Measurements from ENCODE around the gene BCAS3. TPM values are rescaled to one million over a fixed set of nuclear protein-coding genes. Genes with fewer than 3 reads are reported as not detected.

Gene BCAS3
- total and polyA plus RNA-seq, 10 donors, result 3.7 to 56.0 (median 42.3) TPM

GRCh38 chr17:60823515-60823914 is 145.9 kb downstream of the BCAS3 start:
- no peak for TF ChIP-seq POLR2AphosphoS5 (IDR thresholded peaks at IDR 0.05)
- TF ChIP-seq POLR2A (IDR thresholded peaks at IDR 0.05), result no peak
- TF ChIP-seq CTCF (IDR thresholded peaks at IDR 0.05 in 8 of 11, conservative IDR thresholded peaks at IDR 0.05 in 3 of 11), result no peak
- H3K4me3 ChIP-seq, result no peak overlapping the region
- DNase-seq, result no peak
- H3K27ac ChIP-seq, result no peak overlapping the region
- 78 to 87% (median 83%) methylated on average over 5 of the region's 5 CpGs for WGBS, 5 donors
- intact Hi-C loops (cut with DNase I; ENCODE audit: low total_unique reads), result no loop called here
- no peaks in the 10 kb centered on the region for H3K36me3 ChIP-seq
- no peaks in the 10 kb centered on the region for H3K4me1 ChIP-seq
- no peaks in the 10 kb centered on the region for H3K9me3 ChIP-seq
- no peaks in the 10 kb centered on the region for H3K27me3 ChIP-seq (replicated peaks in 1 of 7)

GRCh38 chr17:60825351-60825750 is 147.7 kb downstream of the BCAS3 start:
- H3K27ac ChIP-seq, result no peak overlapping the region
- H3K27me3 ChIP-seq (replicated peaks in 1 of 7), result no peaks in the 10 kb centered on the region
- H3K4me3 ChIP-seq, result no peak overlapping the region
- TF ChIP-seq POLR2AphosphoS5 (IDR thresholded peaks at IDR 0.05) (no peak), CTCF (IDR thresholded peaks at IDR 0.05 in 8 of 11, conservative IDR thresholded peaks at IDR 0.05 in 3 of 11) (no peak)
- WGBS, 5 donors, result 92 to 100% (median 96%) methylated on average over 1 of the region's 1 CpG
- H3K9me3 ChIP-seq, result no peaks in the 10 kb centered on the region
- no peaks in the 10 kb centered on the region for H3K4me1 ChIP-seq
- DNase-seq, result no peak
- intact Hi-C loops (cut with DNase I; ENCODE audit: low total_unique reads), result no loop called here
- no peaks in the 10 kb centered on the region for H3K36me3 ChIP-seq

GRCh38 chr17:60827943-60828342 is 150.3 kb downstream of the BCAS3 start:
- intact Hi-C loops (cut with DNase I; ENCODE audit: low total_unique reads), result no loop called here
- Histone ChIP-seq H3K9me3 (no peaks in the 10 kb centered on the region), H3K27me3 (replicated peaks in 1 of 7) (no peaks in the 10 kb centered on the region), H3K36me3 (no peaks in the 10 kb centered on the region), H3K27ac (no peak overlapping the region), H3K4me3 (no peak overlapping the region), H3K4me1 (no peaks in the 10 kb centered on the region)
- no peak for DNase-seq
- TF ChIP-seq CTCF (IDR thresholded peaks at IDR 0.05 in 8 of 11, conservative IDR thresholded peaks at IDR 0.05 in 3 of 11) (no peak), POLR2AphosphoS5 (IDR thresholded peaks at IDR 0.05) (no peak), POLR2A (IDR thresholded peaks at IDR 0.05) (no peak)

GRCh38 chr17:60832151-60832585 is 154.5 kb downstream of the BCAS3 start:
- Histone ChIP-seq H3K9me3 (no peaks in the 10 kb centered on the region), H3K27ac (no peak overlapping the region), H3K27me3 (replicated peaks in 1 of 7) (no peaks in the 10 kb centered on the region), H3K36me3 (no peaks in the 10 kb centered on the region), H3K4me3 (no peak overlapping the region), H3K4me1 (no peaks in the 10 kb centered on the region)
- intact Hi-C loops (cut with DNase I; ENCODE audit: low total_unique reads), result no loop called here
- DNase-seq, result no peak
- 41 to 61% (median 52%) methylated on average over 2 of the region's 2 CpGs for WGBS, 5 donors
- TF ChIP-seq CTCF (IDR thresholded peaks at IDR 0.05 in 8 of 11, conservative IDR thresholded peaks at IDR 0.05 in 3 of 11) (no peak), POLR2A (IDR thresholded peaks at IDR 0.05) (no peak), POLR2AphosphoS5 (IDR thresholded peaks at IDR 0.05) (no peak)

Data from spleen (tissue), 11 donors.